ENCODE measurements around the gene CCDC74B. TPM values are rescaled to one million over a fixed set of nuclear protein-coding genes. Genes with fewer than 3 reads are reported as not detected.
"Not testable (repeated sequence)": the region's sequence is repeated elsewhere in the genome, so short reads cannot be mapped to it uniquely, and the experiment has no call there.

CCDC74B gene
- total RNA-seq, 1 experiment from 2014 or later, result 2.1 TPM

GRCh38 chr2:130156624-130157004, 11.7 kb upstream of the CCDC74B start:
- TF ChIP-seq CTCF (IDR thresholded peaks at IDR 0.05; ENCODE audit: unreplicated experiment), result no peak
- no peaks in the 10 kb centered on the region for H3K4me1 Mint-ChIP-seq (ENCODE audit: low read depth, unreplicated experiment)
- H3K27me3 Mint-ChIP-seq (ENCODE audit: unreplicated experiment), result no peaks in the 10 kb centered on the region
- CTCF ChIA-PET, result interaction anchor here (1.2 kb wide), 1 partner anchor 132 kb away, joined by 3 read pairs; no protein-coding TSS in a partner anchor
- peaks cover 16% of the 10 kb centered on the region for H3K36me3 Mint-ChIP-seq (ENCODE audit: insufficient read depth, unreplicated experiment)
- no peak overlapping the region for H3K4me3 Mint-ChIP-seq (ENCODE audit: low read depth, unreplicated experiment)
- no TSS peak for BruUV-seq (replicated peaks)
- H3K9me3 Mint-ChIP-seq (ENCODE audit: low read depth, unreplicated experiment), result no peaks in the 10 kb centered on the region
- DNase-seq, result no peak
- H3K27ac Mint-ChIP-seq (ENCODE audit: unreplicated experiment), result no peak overlapping the region
- intact Hi-C loops (cut with micrococcal nuclease; ENCODE audit: unreplicated experiment), result no loop called here

GRCh38 chr2:130155956-130156623, 11.2 kb upstream of the CCDC74B start:
- intact Hi-C loops (cut with micrococcal nuclease; ENCODE audit: unreplicated experiment), result not testable (repeated sequence)

DNA sequence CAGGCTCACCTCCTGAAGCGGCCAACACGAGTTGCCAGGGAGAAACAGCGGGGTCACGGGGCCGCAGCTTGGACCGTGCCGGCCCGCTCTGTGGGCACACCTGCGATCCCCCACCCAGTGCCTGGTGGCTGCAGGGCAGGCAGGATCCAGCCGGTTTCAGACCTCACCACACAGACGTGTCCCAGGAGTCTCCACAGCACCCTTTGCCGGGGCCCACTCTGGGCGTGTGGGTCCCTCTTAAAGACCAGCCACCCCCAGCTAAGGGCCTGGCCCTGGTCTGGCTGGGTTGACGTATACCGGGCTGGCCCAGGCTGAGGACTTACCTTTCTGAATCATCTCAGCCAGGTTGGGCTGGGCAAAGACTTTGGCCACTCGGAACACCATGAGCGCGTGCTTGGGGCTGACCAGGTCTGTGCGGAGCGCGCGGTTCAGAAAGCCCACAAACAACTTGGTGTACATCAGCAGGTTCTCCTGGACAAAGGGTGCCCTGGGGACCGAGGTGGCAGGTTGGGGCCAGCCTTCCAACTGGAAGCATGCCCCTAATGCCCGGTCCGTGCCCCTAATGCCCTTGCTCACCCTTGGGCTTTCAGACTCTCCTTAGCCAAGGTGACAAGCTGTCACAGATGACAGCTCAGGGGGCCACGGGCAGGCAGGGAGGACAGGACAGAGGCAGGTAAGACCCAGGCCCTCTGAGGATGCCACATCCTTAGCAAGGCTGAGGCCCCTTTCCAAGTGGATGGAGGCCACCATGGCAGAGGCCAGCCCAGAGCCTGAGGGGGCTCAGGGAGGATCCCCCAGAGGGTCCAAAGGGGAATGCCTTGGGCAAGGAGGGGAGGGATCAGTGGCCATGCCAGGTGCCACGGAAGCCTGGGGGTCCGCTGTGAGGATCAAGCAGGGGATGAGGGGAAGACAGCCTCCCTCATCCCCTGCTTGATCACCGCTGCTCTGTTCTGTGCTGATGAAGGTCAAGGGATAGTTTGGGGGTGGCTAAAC, 10.2 kb upstream of the CCDC74B start:
- H3K36me3 Mint-ChIP-seq (ENCODE audit: insufficient read depth, unreplicated experiment), result peaks cover 23% of the 10 kb centered on the region

More at GRCh38 chr2:130155956-130156623, 11.2 kb upstream of the CCDC74B start:
- CTCF ChIA-PET, result interaction anchor here (0.9 to 1.2 kb wide), 2 partner anchors 132 to 177 kb away, joined by 3 read pairs; no protein-coding TSS in a partner anchor
- DNase-seq, result peak; percentile 48
- peak; percentile 50 for TF ChIP-seq CTCF (IDR thresholded peaks at IDR 0.05; ENCODE audit: unreplicated experiment)
- not testable (repeated sequence) for H3K4me3 Mint-ChIP-seq (ENCODE audit: low read depth, unreplicated experiment); H3K9me3 Mint-ChIP-seq (ENCODE audit: low read depth, unreplicated experiment); BruUV-seq (replicated peaks); H3K4me1 Mint-ChIP-seq (ENCODE audit: low read depth, unreplicated experiment); H3K27me3 Mint-ChIP-seq (ENCODE audit: unreplicated experiment); H3K27ac Mint-ChIP-seq (ENCODE audit: unreplicated experiment)
- peaks cover 16% of the 10 kb centered on the region for H3K36me3 Mint-ChIP-seq (ENCODE audit: insufficient read depth, unreplicated experiment)

DNA sequence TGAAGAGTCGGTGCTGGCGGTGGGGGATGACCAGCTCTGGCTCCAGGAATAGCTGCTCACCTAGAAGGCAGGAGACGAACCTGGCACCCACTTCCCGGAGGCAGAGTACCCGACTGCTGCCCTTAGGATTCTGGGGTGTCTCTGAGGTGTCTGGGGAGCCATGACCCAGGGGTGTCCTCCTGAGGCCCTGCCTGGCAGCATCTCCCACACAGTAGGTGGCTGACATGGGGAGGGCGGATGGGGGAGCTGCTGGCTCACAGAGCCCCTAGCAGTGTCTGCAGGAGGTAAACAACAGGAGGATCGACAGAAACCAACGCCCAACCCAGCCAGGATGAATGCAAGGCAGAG, 9.5 kb upstream of the CCDC74B start:
- intact Hi-C loops (cut with micrococcal nuclease; ENCODE audit: unreplicated experiment); CTCF ChIA-PET; H3K9me3 Mint-ChIP-seq (ENCODE audit: low read depth, unreplicated experiment); DNase-seq; H3K27ac Mint-ChIP-seq (ENCODE audit: unreplicated experiment); H3K4me3 Mint-ChIP-seq (ENCODE audit: low read depth, unreplicated experiment); BruUV-seq (replicated peaks); H3K27me3 Mint-ChIP-seq (ENCODE audit: unreplicated experiment); H3K4me1 Mint-ChIP-seq (ENCODE audit: low read depth, unreplicated experiment): not testable (repeated sequence)
- H3K36me3 Mint-ChIP-seq (ENCODE audit: insufficient read depth, unreplicated experiment), result peaks cover 18% of the 10 kb centered on the region

More for the DNA sequence above, 10.2 kb upstream of the CCDC74B start:
- Mint-ChIP-seq H3K4me3 (ENCODE audit: low read depth, unreplicated experiment) (no peak overlapping the region), H3K27ac (ENCODE audit: unreplicated experiment) (peak overlapping the region; percentile 52), H3K27me3 (ENCODE audit: unreplicated experiment) (no peaks in the 10 kb centered on the region), H3K9me3 (ENCODE audit: low read depth, unreplicated experiment) (no peaks in the 10 kb centered on the region), H3K4me1 (ENCODE audit: low read depth, unreplicated experiment) (no peaks in the 10 kb centered on the region)
- DNase-seq, result no peak
- CTCF ChIA-PET, result interaction anchor here (0.9 to 1.2 kb wide), 2 partner anchors 133 to 178 kb away, joined by 3 read pairs; no protein-coding TSS in a partner anchor
- BruUV-seq (replicated peaks), result no TSS peak
- no peak for TF ChIP-seq CTCF (IDR thresholded peaks at IDR 0.05; ENCODE audit: unreplicated experiment)
- intact Hi-C loops (cut with micrococcal nuclease; ENCODE audit: unreplicated experiment), result no loop called here

GRCh38 chr2:130153721-130154422, 9.0 kb upstream of the CCDC74B start:
- H3K4me1 Mint-ChIP-seq (ENCODE audit: low read depth, unreplicated experiment); H3K4me3 Mint-ChIP-seq (ENCODE audit: low read depth, unreplicated experiment); H3K9me3 Mint-ChIP-seq (ENCODE audit: low read depth, unreplicated experiment); H3K27ac Mint-ChIP-seq (ENCODE audit: unreplicated experiment); DNase-seq; H3K27me3 Mint-ChIP-seq (ENCODE audit: unreplicated experiment); BruUV-seq (replicated peaks); CTCF ChIA-PET; intact Hi-C loops (cut with micrococcal nuclease; ENCODE audit: unreplicated experiment): not testable (repeated sequence)
- peaks cover 18% of the 10 kb centered on the region for H3K36me3 Mint-ChIP-seq (ENCODE audit: insufficient read depth, unreplicated experiment)
